Measurements from ENCODE around the gene APOL6. TPM values are rescaled to one million over a fixed set of nuclear protein-coding genes. Genes with fewer than 3 reads are reported as not detected.
"Not testable (repeated sequence)": the region's sequence is repeated elsewhere in the genome, so short reads cannot be mapped to it uniquely, and the experiment has no call there.

Gene APOL6
- polyA plus RNA-seq, 1 donor (not counting 4 experiments of a cell fraction or from before 2014, with no cell fraction given): 4.2 TPM

DNA sequence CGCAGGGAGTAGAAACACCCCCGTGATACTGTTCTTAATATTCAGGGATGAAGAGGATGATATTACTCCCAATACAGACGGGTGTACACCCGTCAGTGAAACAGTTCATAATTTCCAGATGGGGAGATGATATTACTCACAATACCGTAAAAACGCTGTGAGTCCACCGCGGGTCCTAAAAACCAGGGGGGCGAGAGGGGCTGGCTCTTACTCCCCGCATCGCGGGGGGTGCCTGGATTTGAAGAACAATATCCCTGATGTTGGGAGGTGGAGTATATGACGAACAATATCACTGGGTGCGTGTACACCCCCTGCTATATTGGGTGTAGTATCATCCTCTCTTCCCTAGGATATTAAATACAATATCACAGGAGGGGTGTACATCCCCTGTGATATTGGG, 48.9 kb downstream of the APOL6 start:
- Histone ChIP-seq H3K4me2 (ENCODE audit: control insufficient read depth, extremely low read depth, insufficient read depth, low read depth, low read length) (no peak overlapping the region), H3K27ac (ENCODE audit: control insufficient read depth, insufficient read depth, low read length) (no peak overlapping the region), H3K79me2 (ENCODE audit: control insufficient read depth, insufficient read depth, low read length) (no peaks in the 10 kb centered on the region), H3K9me3 (ENCODE audit: control insufficient read depth, low read depth, low read length) (no peaks in the 10 kb centered on the region), H3K4me3 (ENCODE audit: control insufficient read depth in 2 of 3, extremely low read depth in 1 of 3, insufficient read depth in 2 of 3, low read depth in 1 of 3, low read length in 3 of 3) (no peak overlapping the region), H3K36me3 (ENCODE audit: control insufficient read depth in 2 of 2, extremely low read depth in 1 of 2, insufficient read depth in 2 of 2, low read length in 2 of 2) (no peaks in the 10 kb centered on the region), H3K9ac (ENCODE audit: control insufficient read depth, extremely low read depth, insufficient read depth, low read length) (no peak overlapping the region), H3K9me1 (ENCODE audit: control insufficient read depth, extremely low read depth, insufficient read depth, low read length) (no peaks in the 10 kb centered on the region), H2AFZ (ENCODE audit: control insufficient read depth, low read length) (no peak overlapping the region), H4K20me1 (ENCODE audit: control insufficient read depth, extremely low read depth, insufficient read depth, low read length) (no peaks in the 10 kb centered on the region), H3K27me3 (ENCODE audit: control insufficient read depth, extremely low read depth, insufficient read depth, low read length) (no peaks in the 10 kb centered on the region), H3K4me1 (ENCODE audit: control insufficient read depth, extremely low read depth, insufficient read depth, low read length) (no peaks in the 10 kb centered on the region)
- no peak for FAIRE-seq
- dilution Hi-C loops (cut with MboI; ENCODE audit: extremely low pct_ligation_motif_present, low sequenced_read_pairs): no loop called here
- TF ChIP-seq EZH2 (IDR thresholded peaks at IDR 0.05; ENCODE audit: low read length): no peak
- TF ChIP-seq, protein P1, sequence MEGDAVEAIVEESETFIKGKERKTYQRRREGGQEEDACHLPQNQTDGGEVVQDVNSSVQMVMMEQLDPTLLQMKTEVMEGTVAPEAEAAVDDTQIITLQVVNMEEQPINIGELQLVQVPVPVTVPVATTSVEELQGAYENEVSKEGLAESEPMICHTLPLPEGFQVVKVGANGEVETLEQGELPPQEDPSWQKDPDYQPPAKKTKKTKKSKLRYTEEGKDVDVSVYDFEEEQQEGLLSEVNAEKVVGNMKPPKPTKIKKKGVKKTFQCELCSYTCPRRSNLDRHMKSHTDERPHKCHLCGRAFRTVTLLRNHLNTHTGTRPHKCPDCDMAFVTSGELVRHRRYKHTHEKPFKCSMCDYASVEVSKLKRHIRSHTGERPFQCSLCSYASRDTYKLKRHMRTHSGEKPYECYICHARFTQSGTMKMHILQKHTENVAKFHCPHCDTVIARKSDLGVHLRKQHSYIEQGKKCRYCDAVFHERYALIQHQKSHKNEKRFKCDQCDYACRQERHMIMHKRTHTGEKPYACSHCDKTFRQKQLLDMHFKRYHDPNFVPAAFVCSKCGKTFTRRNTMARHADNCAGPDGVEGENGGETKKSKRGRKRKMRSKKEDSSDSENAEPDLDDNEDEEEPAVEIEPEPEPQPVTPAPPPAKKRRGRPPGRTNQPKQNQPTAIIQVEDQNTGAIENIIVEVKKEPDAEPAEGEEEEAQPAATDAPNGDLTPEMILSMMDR (optimal IDR thresholded peaks at IDR 0.05 in 1 of 3, IDR thresholded peaks at IDR 0.05 in 1 of 3, conservative IDR thresholded peaks at IDR 0.05 in 1 of 3; ENCODE audit: extremely low read depth in 1 of 3, insufficient read depth in 2 of 3, low read length in 3 of 3): no peak
- no peak for DNase-seq (ENCODE audit: low read depth, low spot score)

GRCh38 chr22:35699852-35700251, 51.6 kb downstream of the APOL6 start:
- H3K9me1 ChIP-seq (ENCODE audit: control insufficient read depth, extremely low read depth, insufficient read depth, low read length); FAIRE-seq; H3K9me3 ChIP-seq (ENCODE audit: control insufficient read depth, low read depth, low read length); H2AFZ ChIP-seq (ENCODE audit: control insufficient read depth, low read length); H3K9ac ChIP-seq (ENCODE audit: control insufficient read depth, extremely low read depth, insufficient read depth, low read length); H3K27me3 ChIP-seq (ENCODE audit: control insufficient read depth, extremely low read depth, insufficient read depth, low read length); H3K36me3 ChIP-seq (ENCODE audit: control insufficient read depth in 2 of 2, extremely low read depth in 1 of 2, insufficient read depth in 2 of 2, low read length in 2 of 2); H3K79me2 ChIP-seq (ENCODE audit: control insufficient read depth, insufficient read depth, low read length); H3K4me2 ChIP-seq (ENCODE audit: control insufficient read depth, extremely low read depth, insufficient read depth, low read depth, low read length); dilution Hi-C loops (cut with MboI; ENCODE audit: extremely low pct_ligation_motif_present, low sequenced_read_pairs); DNase-seq (ENCODE audit: low read depth, low spot score); H3K4me3 ChIP-seq (ENCODE audit: control insufficient read depth in 2 of 3, extremely low read depth in 1 of 3, insufficient read depth in 2 of 3, low read depth in 1 of 3, low read length in 3 of 3); H3K27ac ChIP-seq (ENCODE audit: control insufficient read depth, insufficient read depth, low read length); H4K20me1 ChIP-seq (ENCODE audit: control insufficient read depth, extremely low read depth, insufficient read depth, low read length); H3K4me1 ChIP-seq (ENCODE audit: control insufficient read depth, extremely low read depth, insufficient read depth, low read length): not testable (repeated sequence)

- Histone ChIP-seq H2AFZ (ENCODE audit: control insufficient read depth, low read length) (no peak overlapping the region), H3K27me3 (ENCODE audit: control insufficient read depth, extremely low read depth, insufficient read depth, low read length) (no peaks in the 10 kb centered on the region), H3K4me1 (ENCODE audit: control insufficient read depth, extremely low read depth, insufficient read depth, low read length) (no peaks in the 10 kb centered on the region), H3K36me3 (ENCODE audit: control insufficient read depth in 2 of 2, extremely low read depth in 1 of 2, insufficient read depth in 2 of 2, low read length in 2 of 2) (no peaks in the 10 kb centered on the region), H3K4me2 (ENCODE audit: control insufficient read depth, extremely low read depth, insufficient read depth, low read depth, low read length) (no peak overlapping the region), H3K9me1 (ENCODE audit: control insufficient read depth, extremely low read depth, insufficient read depth, low read length) (no peaks in the 10 kb centered on the region), H3K4me3 (ENCODE audit: control insufficient read depth in 2 of 3, extremely low read depth in 1 of 3, insufficient read depth in 2 of 3, low read depth in 1 of 3, low read length in 3 of 3) (no peak overlapping the region), H3K27ac (ENCODE audit: control insufficient read depth, insufficient read depth, low read length) (no peak overlapping the region), H4K20me1 (ENCODE audit: control insufficient read depth, extremely low read depth, insufficient read depth, low read length) (no peaks in the 10 kb centered on the region), H3K9me3 (ENCODE audit: control insufficient read depth, low read depth, low read length) (no peaks in the 10 kb centered on the region), H3K9ac (ENCODE audit: control insufficient read depth, extremely low read depth, insufficient read depth, low read length) (no peak overlapping the region), H3K79me2 (ENCODE audit: control insufficient read depth, insufficient read depth, low read length) (no peaks in the 10 kb centered on the region)
- DNase-seq (ENCODE audit: low read depth, low spot score) (no peak), FAIRE-seq (no peak)
- TF ChIP-seq EZH2 (IDR thresholded peaks at IDR 0.05; ENCODE audit: low read length): no peak
- TF ChIP-seq, protein P1 (optimal IDR thresholded peaks at IDR 0.05 in 1 of 3, IDR thresholded peaks at IDR 0.05 in 1 of 3, conservative IDR thresholded peaks at IDR 0.05 in 1 of 3; ENCODE audit: extremely low read depth in 1 of 3, insufficient read depth in 2 of 3, low read length in 3 of 3): no peak
- dilution Hi-C loops (cut with MboI; ENCODE audit: extremely low pct_ligation_motif_present, low sequenced_read_pairs): no loop called here
These were observed 55.8 kb downstream of the APOL6 start for GRCh38 chr22:35703861-35704584.

All from keratinocyte (primary cell).